Activated naive CD8-positive, alpha-beta T cell treated with anti-CD3 and anti-CD28 coated beads, Interleukin-2, amount 10 ng/mL, durations not matched to agents 7 days and 5 days (primary cell): ENCODE measurements around the gene ZNF318. TPM values are rescaled to one million over a fixed set of nuclear protein-coding genes. Genes with fewer than 3 reads are reported as not detected.
A peak's percentile ranks its signal among the peaks of the same experiment; 100 is the strongest.
"Not testable (repeated sequence)": the region's sequence is repeated elsewhere in the genome, so short reads cannot be mapped to it uniquely, and the experiment has no call there.

Source experiments
- ATAC-seq: fragments of 150-1000 bp; cut with Tn5 transposase; one replicate; pipeline ENCODE4 v1.10.0; 2021; ENCODE audit warnings: low read depth, moderate library complexity
- POLR2A ChIA-PET: fragments of 350-600 bp; sonication (Branson Sonifier 250); formaldehyde crosslinking; loops from one replicate; lab custom pipeline; 2021; ENCODE audit warnings: antibody characterized with exemption; lab: Charles Lee
- DNase-seq: peaks from one replicate; pipeline ENCODE4 v3.0.0; 2021
- H3K27ac Mint-ChIP-seq: one replicate; pipeline ENCODE4 v1.8.0; 2022; ENCODE audit warnings: mild to moderate bottlenecking, mixed read lengths
- H3K27me3 Mint-ChIP-seq: one replicate; pipeline ENCODE4 v1.8.0; 2022; ENCODE audit warnings: mild to moderate bottlenecking, moderate library complexity, mixed read lengths
- H3K36me3 Mint-ChIP-seq: one replicate; pipeline ENCODE4 v1.8.0; 2021; ENCODE audit warnings: mild to moderate bottlenecking, mixed read lengths
- H3K4me1 Mint-ChIP-seq: one replicate; pipeline ENCODE4 v1.8.0; 2021; ENCODE audit warnings: mixed read lengths
- H3K4me3 Mint-ChIP-seq: one replicate; pipeline ENCODE4 v1.8.0; 2022; ENCODE audit warnings: mild to moderate bottlenecking, moderate library complexity, mixed read lengths
- H3K9me3 Mint-ChIP-seq: one replicate; pipeline ENCODE4 v1.8.0; 2021; ENCODE audit warnings: mixed read lengths
- total RNA-seq, 2 experiments: library from RNA; stranded (reverse); gene quantifications; one replicate each; pipeline ENCODE4 v1.2.3, GENCODE V29; 2021

The ZNF318 gene
- total RNA-seq, 2 experiments from 2014 or later = 17.0 to 18.2 TPM

DNA sequence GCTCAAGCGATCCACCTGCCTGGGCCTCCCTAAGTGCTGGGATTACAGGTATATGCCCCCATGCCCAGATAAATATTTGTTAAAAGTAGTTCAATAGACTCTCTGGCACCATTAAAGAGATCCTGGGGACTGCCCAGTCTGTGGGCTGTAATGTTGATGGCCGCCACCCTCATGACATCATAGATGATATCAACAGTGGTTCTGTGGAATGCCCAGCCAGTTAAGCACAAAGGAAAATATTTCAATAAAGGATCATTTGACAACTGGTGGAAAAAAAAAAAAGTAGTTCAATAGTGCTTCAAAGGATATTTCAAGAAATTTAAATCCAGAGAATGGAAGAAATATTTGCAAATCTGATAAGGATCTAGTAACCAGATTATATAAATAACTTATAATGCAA lies 59.3 kb downstream of the ZNF318 start:
- H3K4me1 Mint-ChIP-seq = peaks cover 4% of the 10 kb centered on the region
- POLR2A ChIA-PET = interaction anchor here (1.2 kb wide), 1 partner anchor 170 kb away, joined by 3 read pairs; no protein-coding TSS in a partner anchor
- no peaks in the 10 kb centered on the region for H3K9me3 Mint-ChIP-seq
- H3K36me3 Mint-ChIP-seq = no peaks in the 10 kb centered on the region
- H3K4me3 Mint-ChIP-seq = no peak overlapping the region
- ATAC-seq (no peak), DNase-seq (no peak)
- no peak overlapping the region for H3K27ac Mint-ChIP-seq
- peaks cover 12% of the 10 kb centered on the region for H3K27me3 Mint-ChIP-seq

DNA sequence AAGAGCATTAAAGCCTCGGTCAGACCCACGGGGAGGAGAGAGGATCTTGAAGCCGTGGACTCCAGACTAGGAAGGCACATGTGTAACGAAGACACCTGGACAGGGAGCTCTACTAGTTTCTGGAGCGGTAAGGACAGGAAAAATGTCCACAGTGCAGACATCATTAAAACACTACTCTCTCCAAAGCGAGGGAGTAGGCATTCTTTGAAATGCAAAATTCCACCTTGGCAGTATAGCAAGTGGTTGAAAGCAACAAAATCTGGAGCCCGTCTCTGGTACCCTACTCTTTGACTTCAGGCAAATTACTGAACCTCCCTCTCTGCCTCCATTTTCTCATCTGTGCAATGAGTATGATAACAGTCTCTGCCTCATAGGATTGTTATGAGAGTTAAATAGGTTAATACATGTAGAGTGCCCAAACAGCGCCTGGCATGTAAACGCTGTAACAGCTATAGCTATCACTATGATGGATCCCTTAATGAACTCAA lies 60.4 kb downstream of the ZNF318 start:
- POLR2A ChIA-PET = interaction anchor here (1.2 to 1.5 kb wide), 3 partner anchors 89 to 325 kb away, joined by 3 to 5 read pairs (median 3); partner anchors contain the start of gene PPP2R5D
- peaks cover 4% of the 10 kb centered on the region for H3K4me1 Mint-ChIP-seq
- peaks cover 10% of the 10 kb centered on the region for H3K27me3 Mint-ChIP-seq
- no peaks in the 10 kb centered on the region for H3K36me3 Mint-ChIP-seq
- H3K27ac Mint-ChIP-seq = no peak overlapping the region
- ATAC-seq (no peak), DNase-seq (no peak)
- H3K9me3 Mint-ChIP-seq = no peaks in the 10 kb centered on the region
- H3K4me3 Mint-ChIP-seq = peak overlapping the region; percentile 82

DNA sequence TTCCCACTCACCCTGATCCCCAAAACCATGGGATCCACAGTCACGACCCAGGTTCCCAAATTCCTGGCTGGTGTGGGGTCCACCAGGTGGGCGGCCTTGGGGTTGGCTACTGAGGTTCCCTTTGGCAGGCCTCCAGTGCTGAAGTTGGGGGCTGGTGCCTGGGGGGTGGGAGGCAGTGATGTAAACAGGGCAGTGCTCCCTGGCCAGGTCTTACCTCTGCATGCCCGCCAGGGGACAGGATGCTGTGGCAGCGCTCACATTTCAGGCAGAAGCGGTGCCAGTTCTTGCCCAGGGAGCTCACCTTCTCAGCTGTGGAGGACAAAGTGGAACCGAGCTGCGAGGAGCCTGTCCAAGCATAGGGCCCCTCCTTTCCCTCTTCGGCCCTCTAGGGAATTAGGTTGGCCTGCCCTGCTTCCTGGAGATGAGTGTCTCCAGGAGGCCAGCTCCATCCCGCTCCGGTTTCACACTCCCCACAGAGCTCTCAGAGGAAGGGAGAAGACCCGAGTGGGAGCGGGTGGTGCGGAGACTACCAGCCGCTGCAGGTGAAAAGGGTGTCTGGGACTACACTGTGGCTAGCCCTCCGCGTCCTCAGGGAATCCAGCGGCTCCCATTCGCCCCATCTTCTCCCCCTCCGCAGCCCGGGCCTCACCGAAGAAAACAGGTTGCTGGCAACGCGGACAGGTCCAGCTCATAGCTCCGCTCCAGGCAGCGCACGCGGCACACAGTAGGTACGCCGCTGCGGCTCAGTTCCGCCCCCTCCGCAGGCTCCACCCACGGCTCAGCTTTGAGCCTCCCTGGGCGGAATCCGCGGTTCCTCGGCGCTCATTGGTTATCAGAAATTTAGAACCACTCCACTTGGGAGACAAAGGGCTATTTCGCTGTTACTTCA lies 61.1 kb downstream of the ZNF318 start, which contains the start of gene CRIP3:
Gene CRIP3 (minus strand): TSS at position 726 of the 889 bp plus-strand sequence. CDS start 34 bp downstream, at position 692.
- ATAC-seq (peak; percentile 82), DNase-seq (peak; percentile 63)
- Mint-ChIP-seq H3K36me3 (no peaks in the 10 kb centered on the region), H3K27me3 (peaks cover 8% of the 10 kb centered on the region), H3K27ac (no peak within 1 kb of the TSS), H3K4me1 (peaks cover 4% of the 10 kb centered on the region), H3K4me3 (peak within 1 kb of the TSS; percentile 82), H3K9me3 (no peaks in the 10 kb centered on the region)
- POLR2A ChIA-PET = interaction anchor here (1.4 to 1.5 kb wide), 2 partner anchors 89 to 324 kb away, joined by 3 to 5 read pairs; partner anchors contain the start of gene PPP2R5D

DNA sequence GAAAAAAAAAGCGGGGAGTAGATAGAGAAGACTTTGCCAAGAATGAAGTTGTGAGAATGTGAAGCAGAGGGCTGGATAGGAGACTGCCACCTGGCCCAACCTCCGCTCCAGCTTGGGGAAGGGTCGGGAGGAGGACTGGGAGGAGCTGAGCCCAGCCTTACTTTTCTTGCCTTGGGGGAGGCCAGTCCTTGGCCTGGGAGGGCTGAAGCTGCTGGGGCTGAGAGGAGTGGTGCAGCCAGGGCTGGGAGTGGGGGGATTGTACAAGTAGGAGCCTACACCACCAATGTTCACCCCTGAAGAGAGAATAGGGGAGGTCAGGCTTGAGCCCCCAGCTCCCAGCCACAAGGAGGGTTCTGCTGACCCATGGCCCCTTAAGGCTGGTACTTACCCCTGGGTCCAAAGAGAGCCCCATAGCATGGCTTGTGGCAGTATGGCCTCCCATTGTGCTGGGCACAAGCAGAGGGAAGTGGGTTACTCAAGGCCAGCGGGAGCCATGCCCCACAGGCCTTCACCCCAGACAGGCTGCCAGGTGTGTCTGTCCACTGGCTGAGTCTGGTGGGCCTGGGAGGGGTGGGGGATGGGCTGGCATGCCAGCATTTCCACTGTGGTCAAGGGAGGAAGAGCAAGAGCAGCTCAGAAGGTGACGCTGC lies 61.9 kb downstream of the ZNF318 start:
- Mint-ChIP-seq H3K4me3 (no peak overlapping the region), H3K9me3 (no peaks in the 10 kb centered on the region), H3K36me3 (no peaks in the 10 kb centered on the region), H3K27me3 (peaks cover 8% of the 10 kb centered on the region), H3K27ac (no peak overlapping the region), H3K4me1 (peaks cover 3% of the 10 kb centered on the region)
- ATAC-seq (no peak), DNase-seq (no peak)
- POLR2A ChIA-PET = interaction anchor here (1.4 to 1.5 kb wide), 2 partner anchors 90 to 324 kb away, joined by 3 to 5 read pairs; partner anchors contain the start of gene PPP2R5D

DNA sequence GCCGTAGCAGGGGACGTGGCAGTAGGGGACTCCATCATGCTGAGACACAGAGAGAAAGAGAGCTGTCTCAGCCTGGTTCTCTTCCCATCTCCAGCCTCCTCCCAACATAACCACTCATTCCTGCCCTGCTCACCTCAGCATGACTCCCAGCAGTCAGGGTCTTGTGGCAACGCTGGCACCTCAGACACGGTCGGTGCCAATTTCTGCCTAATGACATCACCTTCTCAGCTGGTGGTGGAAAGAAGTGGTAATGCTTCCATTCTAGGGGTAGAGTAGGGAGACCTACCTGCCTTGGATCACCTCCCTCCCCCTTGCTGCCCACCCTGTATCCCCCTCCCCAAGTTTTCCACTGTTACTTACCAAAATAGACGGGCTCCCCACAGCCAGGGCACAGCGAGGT lies 63.4 kb downstream of the ZNF318 start:
- DNase-seq (no peak), ATAC-seq (no peak)
- no peak overlapping the region for H3K27ac Mint-ChIP-seq
- no peak overlapping the region for H3K4me3 Mint-ChIP-seq
- H3K36me3 Mint-ChIP-seq = no peaks in the 10 kb centered on the region
- peaks cover 3% of the 10 kb centered on the region for H3K4me1 Mint-ChIP-seq
- H3K27me3 Mint-ChIP-seq = peaks cover 6% of the 10 kb centered on the region
- H3K9me3 Mint-ChIP-seq = no peaks in the 10 kb centered on the region
- POLR2A ChIA-PET = no interaction called here

DNA sequence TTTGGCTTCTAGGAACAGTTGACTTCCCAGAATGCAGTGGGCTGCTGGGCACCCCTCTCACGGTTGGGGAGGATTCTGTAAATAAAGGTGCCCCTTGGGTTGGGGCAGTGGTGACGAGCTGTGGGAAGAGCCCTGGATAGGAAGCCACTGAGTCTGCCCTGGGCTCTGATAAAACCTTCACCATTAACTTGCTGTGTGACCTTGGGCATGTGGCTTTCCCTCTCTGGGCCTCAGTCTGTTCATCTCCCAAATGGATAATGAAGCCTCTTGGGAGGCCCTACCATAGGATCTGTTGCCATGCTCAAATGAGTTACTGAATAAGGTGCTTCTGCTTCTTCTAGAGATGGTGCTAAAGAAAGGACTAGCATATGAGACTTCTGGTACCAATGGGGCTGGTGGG lies 64.6 kb downstream of the ZNF318 start:
- POLR2A ChIA-PET = no interaction called here
- no peak overlapping the region for H3K4me3 Mint-ChIP-seq
- DNase-seq = no peak
- peaks cover 4% of the 10 kb centered on the region for H3K4me1 Mint-ChIP-seq
- no peaks in the 10 kb centered on the region for H3K9me3 Mint-ChIP-seq
- no peaks in the 10 kb centered on the region for H3K36me3 Mint-ChIP-seq
- H3K27me3 Mint-ChIP-seq = peaks cover 7% of the 10 kb centered on the region
- H3K27ac Mint-ChIP-seq = no peak overlapping the region
- ATAC-seq = no peak

DNA sequence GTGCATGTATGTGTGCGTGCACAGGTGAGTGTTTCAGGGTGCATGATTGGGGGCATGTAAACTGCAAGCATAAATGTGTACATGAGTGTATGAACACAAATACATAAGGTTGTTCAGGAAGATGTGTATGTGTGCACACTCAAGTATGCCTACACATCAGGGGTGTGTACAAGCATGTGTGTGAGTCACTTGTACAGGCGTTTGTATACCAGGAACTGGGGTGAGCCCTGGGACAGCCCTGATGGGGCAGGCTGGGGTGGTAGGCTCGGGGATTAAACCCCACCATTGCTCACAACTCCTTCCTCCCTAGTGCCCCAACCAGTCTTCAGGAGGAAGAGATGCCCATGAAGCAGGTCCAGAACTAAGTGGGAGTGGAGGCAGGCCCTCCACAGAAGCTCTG lies 65.1 kb downstream of the ZNF318 start:
- Mint-ChIP-seq H3K4me3 (no peak overlapping the region), H3K27ac (no peak overlapping the region), H3K9me3 (no peaks in the 10 kb centered on the region), H3K4me1 (peaks cover 4% of the 10 kb centered on the region), H3K36me3 (no peaks in the 10 kb centered on the region), H3K27me3 (peaks cover 8% of the 10 kb centered on the region)
- POLR2A ChIA-PET = no interaction called here
- ATAC-seq (no peak), DNase-seq (no peak)

DNA sequence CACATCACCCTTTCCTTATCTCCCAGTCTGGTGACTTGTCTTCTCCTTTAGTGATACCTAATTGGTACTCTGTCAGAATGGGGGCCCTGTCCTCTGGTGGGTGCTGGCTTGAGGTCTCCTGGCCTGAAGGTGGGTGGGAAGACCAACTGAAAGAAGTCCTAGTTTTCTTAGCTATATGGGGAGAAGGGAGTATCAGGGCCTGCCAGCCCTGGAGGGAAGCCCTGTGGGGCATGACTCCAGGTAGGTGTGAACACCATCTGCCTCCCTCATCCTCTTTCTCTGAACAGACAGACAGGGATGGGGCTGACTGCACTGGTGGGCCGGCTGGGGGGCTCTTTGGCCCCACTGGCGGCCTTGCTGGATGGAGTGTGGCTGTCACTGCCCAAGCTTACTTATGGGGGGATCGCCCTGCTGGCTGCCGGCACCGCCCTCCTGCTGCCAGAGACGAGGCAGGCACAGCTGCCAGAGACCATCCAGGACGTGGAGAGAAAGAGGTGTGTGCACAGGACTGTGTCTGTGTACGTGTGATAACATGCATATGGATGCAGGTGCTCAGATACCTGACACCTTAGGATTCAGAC lies 65.6 kb downstream of the ZNF318 start:
- ATAC-seq = no peak
- Mint-ChIP-seq H3K4me1 (peaks cover 2% of the 10 kb centered on the region), H3K36me3 (no peaks in the 10 kb centered on the region), H3K4me3 (no peak overlapping the region), H3K27me3 (peaks cover 8% of the 10 kb centered on the region), H3K9me3 (no peaks in the 10 kb centered on the region), H3K27ac (no peak overlapping the region)
- POLR2A ChIA-PET = no interaction called here
- DNase-seq = no peak

DNA sequence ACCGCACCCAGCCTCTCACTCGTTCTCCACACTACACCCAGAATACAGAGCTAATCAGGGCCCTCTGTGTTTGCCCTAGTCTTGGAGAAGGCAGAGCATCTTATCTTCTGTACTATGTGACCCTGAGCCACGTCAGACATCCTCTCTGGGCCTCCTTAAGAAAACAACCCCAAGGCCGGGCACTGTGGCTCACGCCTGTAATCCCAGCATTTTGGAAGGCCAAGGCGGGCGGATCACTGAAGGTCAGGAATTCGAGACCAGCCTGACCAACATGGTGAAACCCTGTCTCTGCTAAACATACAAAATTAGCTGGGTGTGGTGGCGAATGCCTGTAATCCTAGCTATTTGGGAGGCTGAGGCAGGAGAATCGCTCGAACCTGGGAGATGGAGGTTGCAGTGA lies 66.4 kb downstream of the ZNF318 start:
- DNase-seq, H3K4me3 Mint-ChIP-seq, POLR2A ChIA-PET, ATAC-seq, H3K9me3 Mint-ChIP-seq, H3K27me3 Mint-ChIP-seq, H3K36me3 Mint-ChIP-seq, H3K27ac Mint-ChIP-seq, H3K4me1 Mint-ChIP-seq: not testable (repeated sequence)

DNA sequence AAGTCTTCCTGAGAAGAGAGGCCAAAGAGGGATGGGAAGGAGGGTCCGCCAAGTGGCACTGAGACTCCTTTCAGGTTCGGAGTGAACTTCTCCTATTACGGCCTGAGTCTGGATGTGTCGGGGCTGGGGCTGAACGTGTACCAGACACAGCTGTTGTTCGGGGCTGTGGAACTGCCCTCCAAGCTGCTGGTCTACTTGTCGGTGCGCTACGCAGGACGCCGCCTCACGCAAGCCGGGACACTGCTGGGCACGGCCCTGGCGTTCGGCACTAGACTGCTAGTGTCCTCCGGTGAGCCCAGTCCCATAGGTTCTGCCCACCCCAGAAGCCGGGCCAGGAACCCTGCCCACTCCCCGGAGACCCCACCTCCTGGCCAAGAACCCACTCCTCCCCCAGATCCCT lies 67.3 kb downstream of the ZNF318 start:
- DNase-seq (no peak), ATAC-seq (no peak)
- Mint-ChIP-seq H3K27me3 (peaks cover 6% of the 10 kb centered on the region), H3K36me3 (no peaks in the 10 kb centered on the region), H3K4me3 (no peak overlapping the region), H3K9me3 (no peaks in the 10 kb centered on the region), H3K4me1 (peaks cover 2% of the 10 kb centered on the region), H3K27ac (no peak overlapping the region)
- POLR2A ChIA-PET = no interaction called here

DNA sequence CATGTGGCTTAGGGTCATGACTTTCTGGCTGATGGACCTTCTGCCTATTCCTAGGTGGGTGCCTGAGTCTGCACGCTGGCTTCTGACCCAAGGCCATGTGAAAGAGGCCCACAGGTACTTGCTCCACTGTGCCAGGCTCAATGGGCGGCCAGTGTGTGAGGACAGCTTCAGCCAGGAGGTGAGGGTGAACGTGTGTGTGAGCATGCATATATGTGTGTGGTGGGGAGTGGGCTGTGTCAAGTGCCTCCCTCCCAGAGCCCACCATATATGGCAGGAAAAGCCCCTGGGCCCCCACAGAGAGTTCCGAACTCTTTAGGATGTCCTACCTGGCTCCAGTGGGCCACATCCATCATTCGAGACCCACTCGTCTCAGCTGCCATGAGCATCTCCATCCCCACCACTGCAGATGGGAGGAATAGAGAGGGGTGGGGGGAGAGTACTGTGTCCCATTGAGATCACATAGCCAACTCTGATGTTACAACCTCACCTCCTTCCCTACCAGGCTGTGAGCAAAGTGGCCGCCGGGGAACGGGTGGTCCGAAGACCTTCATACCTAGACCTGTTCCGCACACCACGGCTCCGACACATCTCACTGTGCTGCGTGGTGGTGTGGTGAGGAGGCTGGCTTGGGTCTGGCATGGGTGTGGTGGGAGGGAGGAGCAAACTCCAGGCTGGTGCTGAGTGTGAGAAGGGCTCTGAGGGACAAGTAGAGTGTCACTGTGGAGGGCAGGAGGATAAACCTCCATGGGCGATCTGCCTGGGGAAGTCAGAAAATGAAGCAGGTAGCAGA lies 68.2 kb downstream of the ZNF318 start:
- no peaks in the 10 kb centered on the region for H3K36me3 Mint-ChIP-seq
- peaks cover 7% of the 10 kb centered on the region for H3K27me3 Mint-ChIP-seq
- POLR2A ChIA-PET = no interaction called here
- DNase-seq (no peak), ATAC-seq (no peak)
- no peak overlapping the region for H3K4me3 Mint-ChIP-seq
- peaks cover 2% of the 10 kb centered on the region for H3K4me1 Mint-ChIP-seq
- no peak overlapping the region for H3K27ac Mint-ChIP-seq
- H3K9me3 Mint-ChIP-seq = no peaks in the 10 kb centered on the region

DNA sequence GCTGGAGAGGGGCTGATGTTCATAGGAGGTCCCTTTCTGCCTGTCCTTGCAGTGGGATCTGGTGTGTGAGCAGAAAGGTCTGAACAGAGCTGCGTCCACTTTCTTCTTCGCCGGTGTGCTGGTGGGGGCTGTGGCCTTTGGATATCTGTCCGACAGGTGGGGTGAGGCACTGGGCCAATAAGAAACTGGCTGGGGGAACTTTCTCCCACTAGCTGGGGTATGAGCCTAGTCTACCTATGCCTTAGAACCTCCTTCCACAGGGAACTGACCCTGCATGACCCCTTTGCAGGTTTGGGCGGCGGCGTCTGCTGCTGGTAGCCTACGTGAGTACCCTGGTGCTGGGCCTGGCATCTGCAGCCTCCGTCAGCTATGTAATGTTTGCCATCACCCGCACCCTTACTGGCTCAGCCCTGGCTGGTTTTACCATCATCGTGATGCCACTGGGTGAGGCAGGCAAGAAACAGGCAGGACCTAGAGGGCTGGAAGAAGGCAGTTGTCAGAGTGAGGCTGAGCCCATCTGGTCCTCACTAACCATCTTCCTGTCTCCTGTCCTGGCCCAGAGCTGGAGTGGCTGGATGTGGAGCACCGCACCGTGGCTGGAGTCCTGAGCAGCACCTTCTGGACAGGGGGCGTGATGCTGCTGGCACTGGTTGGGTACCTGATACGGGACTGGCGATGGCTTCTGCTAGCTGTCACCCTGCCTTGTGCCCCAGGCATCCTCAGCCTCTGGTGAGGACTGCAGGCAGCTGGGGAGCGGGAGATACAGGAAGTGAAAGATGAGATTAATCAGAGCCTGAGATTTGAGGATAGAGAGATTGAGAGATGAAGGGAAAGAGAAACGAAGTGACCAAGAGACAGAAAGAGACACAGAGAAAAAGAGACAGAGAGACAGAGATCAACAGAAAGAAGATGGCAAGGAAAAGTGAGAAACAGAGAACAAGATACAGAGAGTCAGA lies 69.8 kb downstream of the ZNF318 start:
- Mint-ChIP-seq H3K27ac (no peak overlapping the region), H3K36me3 (no peaks in the 10 kb centered on the region), H3K4me1 (peaks cover 2% of the 10 kb centered on the region), H3K9me3 (no peaks in the 10 kb centered on the region), H3K27me3 (peaks cover 7% of the 10 kb centered on the region), H3K4me3 (no peak overlapping the region)
- DNase-seq (no peak), ATAC-seq (no peak)
- POLR2A ChIA-PET = no interaction called here
